ENCODE measurements around the gene TLCD5.

Gene TLCD5

DNA sequence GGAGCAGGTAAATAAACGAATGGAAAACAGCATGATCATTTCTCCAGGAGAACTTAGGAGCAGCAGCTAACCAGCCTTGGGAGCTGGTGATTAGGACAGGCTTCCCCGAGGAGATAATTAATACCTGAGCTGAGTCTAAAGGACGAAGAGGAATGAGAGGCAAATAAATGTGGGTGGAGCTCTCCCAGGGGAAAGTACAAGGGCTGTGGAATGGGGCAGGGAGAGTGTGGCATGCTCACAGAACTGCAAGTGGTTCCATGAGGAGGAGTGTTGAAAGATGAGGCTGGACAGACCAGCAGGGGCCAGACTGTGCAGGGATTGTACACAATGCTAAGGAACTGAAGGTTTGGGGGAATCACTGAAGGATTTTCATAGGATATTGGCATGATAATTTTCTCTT lies 14.2 kb upstream of the TLCD5 start:
- DNase-seq: no peak

DNA sequence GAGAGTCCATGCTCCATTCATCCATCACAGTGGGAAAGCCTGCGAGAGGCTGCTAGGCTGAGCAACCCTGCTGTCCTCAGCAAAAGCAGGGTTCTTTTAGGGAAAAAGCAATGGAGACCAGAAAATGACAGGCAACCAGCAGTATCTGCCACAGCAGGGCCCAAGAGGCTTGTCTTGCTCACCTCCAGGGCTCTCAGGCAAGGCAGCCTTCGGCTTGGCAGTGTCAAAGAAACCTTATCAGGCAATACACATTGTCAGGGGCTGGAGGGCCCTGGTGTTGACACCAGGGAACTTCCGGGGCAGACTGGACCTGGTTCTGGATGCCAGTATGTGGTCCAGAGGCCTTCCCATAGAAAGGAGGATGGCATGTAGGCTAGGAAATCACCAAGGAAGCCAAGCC lies 10.2 kb upstream of the TLCD5 start:
- no peak for DNase-seq

DNA sequence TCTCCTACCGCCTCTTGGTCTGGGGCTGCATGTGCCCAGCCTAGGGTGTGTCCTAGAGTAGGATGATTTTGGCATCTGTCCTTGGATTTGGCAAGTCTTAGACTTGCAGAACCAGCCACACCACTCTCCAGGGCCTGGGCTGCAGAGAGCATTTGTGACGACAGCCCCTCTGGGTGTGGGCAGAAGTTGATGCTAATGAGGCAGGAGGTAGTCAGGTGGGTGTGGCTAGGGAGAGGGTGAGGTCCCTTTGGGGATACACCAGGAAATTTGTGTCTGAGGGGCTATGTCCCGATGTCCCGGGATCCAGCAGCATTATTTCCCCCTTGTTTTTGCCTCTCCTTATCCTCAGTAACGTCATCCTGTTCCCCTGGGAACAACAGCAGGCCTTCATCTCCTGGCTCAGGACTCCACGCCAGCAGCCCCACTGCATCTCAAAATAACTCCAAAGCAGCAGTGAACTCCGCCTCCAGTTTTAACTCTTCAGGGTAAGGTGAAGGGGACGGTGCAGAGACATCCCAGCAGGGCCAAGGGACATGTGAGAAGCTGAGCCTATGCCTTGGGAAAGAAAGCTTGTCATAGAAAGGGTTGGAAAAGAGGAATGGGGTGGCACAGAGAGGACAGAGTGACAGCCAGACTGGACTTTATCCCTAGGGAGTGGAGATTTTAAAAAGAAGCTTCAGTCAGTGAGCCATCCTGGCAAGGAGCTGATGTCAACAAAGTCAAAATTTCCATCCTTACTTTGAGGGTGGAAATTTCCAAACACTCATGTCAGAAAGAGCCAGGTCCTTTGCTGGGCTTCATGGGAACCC lies 8.0 kb upstream of the TLCD5 start:
- DNase-seq: no peak

DNA sequence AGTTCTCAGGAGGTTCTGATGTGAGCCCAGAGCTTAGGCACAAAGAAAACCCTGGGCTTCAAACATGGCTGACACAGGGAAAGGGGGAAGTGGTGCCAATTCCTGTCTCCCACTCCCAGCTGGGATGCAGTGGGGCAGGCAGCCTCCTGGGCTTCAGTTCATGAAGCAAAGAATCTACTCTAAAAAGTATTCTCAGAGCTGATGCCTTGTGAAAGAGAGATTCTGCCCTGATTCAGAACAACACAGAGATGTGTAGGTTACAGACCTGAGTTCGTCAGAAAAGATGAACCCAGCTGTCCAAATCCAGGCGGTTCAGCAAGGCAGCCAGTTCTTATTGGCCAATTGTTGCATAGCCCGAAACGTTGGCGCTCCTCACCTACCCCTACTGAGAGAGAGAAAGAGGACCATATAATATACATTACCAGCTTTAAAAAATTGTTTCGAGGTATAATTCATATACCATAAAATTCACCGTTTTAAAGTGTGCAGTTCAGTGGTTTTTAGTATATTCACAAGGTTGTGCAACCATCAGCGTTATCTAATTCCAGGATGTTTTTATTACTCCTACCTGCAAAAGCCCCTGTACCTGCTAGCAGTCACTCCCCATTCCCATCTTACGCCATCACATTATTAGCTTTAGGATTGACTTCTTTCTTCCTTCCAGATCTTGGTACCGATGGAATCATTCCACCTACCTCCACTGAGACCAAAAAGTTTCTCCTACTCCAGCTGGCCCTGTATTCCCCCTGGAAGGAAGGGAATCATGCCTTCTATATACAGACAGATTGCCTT lies 7.2 kb upstream of the TLCD5 start:
- no peak for DNase-seq

DNA sequence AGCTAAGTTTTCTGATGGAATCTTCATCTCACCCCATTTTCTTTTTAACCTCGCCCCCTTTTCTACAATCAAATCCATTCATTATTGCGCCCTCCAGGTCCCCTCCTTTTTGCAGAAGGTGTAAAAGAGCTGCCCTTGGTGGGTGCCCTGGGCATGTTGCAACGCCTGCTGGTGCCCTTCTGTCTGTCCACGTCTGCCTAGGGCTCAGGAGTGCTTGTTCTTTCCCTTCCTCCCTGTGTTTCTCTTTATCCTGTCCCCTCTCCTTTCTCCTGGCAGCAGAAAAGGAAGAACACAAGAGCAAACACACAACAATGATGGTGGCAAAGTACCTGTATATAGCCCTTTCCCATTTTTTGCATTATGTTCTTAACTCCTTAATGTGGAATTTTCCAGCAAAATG lies 6.2 kb upstream of the TLCD5 start:
- no peak for DNase-seq

DNA sequence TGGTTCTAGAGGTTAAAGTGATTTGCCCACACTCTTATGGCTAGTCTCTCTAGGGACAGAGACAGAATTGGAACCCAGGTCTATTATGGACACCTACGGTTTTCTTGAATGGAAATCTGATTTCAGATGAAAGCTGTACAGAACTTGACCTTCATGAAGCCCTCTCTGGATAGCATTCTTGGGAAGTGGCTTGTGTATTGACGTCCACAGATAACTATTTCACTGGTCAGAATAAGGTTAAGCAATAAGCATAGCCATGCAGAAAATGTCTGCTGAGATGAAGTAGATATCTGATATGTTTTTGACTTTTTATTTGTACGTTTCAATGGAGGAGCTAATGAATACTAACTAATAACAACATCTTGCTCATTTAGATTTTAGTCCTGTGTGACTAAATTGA lies 1.1 kb downstream of the TLCD5 start:
- DNase-seq: no peak

DNA sequence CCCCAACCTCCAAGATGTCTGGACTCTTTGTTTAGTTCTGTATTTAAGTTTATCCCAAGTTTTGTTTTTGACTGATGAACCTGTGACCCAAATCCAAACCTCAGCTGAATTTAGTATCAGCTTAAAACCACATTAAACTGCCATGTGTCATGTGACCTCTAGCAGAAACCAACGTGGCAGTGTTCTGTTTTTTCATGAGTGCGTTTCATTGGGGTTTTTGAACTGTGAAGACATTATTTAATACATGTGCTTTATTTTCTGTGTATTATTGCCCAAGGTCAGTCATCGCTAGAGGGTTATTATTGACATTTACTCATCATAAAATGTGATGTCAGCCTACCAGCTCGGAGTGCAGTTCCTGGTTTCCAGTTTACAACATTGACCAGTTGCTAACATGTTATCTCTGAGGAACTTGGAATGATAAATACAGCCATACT lies 1.8 kb downstream of the TLCD5 start:
- no peak for DNase-seq

DNA sequence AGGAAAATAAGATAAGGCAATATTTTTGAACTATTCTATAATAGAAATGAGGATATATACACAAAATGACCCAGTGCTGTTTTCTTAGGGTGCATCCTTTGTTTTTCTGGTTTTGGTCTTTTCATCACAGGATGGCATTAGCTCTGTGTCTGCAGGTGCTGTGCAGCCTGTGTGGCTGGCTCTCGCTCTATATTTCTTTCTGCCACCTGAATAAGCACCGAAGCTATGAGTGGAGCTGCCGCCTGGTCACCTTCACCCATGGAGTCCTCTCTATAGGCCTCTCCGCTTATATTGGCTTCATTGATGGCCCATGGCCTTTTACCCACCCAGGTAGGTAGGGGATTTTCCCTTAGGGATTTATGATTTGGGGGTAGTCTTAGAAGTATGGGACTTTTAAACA lies 2.2 kb downstream of the TLCD5 start:
- no peak for DNase-seq

DNA sequence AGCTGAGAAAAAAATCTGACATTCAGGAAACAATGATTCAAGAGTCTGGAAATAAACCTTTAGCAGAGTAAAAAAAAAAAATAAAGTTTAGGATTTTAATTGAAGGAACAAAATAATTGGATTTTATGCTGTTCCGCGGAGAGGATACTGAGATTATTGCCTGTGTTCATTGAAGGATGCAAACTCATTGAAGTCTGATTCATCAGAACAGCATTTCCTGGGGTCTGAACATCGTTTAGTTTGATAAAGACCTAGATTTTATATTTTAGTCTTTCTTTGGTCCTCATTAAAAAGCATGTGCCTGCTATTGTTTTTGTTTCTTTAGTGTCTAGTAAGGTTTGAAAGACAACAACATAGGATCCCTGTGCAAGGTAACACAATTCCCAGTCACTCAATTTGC lies 4.5 kb downstream of the TLCD5 start:
- DNase-seq: no peak

DNA sequence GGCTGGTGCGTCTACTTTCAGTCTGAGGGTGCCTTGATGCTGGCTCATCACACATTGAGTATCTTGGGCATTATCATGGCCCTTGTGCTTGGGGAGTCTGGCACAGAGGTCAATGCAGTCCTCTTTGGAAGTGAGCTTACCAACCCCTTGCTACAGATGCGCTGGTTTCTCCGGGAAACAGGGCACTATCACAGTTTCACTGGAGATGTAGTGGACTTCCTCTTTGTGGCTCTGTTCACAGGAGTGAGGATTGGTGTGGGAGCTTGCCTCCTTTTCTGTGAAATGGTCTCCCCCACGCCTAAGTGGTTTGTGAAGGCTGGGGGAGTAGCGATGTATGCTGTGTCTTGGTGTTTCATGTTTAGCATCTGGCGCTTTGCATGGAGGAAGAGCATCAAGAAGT lies 4.9 kb downstream of the TLCD5 start:
- DNase-seq: no peak

DNA sequence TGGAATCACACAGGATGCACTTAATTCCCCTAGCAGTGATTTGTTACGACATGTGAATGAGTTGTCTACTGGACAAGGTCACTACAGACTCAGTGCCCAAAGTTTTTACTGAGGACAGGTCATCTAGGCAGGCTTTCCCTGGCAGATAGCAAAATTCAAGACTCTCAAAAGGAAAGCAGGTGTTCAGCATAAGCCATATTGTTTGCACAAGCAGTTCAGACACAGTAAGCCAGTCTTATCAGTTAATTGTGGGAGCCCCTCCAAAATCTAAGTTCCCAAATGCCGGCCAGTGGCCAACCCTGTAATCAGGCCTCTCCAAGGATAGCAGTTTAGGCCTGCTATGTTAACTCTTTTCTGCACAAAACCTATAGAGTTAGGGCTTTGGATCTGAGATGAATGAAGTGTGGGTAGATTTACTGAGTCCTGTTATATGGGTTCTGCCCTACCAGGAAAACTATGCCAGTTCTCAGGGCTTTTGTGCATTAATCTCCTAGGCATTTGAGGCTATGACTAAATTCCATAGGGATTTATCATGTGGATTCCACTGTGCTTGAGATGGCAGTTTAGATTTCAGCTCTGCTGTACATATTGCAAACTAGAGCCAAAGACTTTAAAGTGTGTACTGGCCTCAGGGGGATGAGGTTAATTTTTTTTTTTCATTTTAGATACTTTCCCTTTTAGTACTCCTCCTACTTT lies 6.3 kb downstream of the TLCD5 start:
- no peak for DNase-seq

DNA sequence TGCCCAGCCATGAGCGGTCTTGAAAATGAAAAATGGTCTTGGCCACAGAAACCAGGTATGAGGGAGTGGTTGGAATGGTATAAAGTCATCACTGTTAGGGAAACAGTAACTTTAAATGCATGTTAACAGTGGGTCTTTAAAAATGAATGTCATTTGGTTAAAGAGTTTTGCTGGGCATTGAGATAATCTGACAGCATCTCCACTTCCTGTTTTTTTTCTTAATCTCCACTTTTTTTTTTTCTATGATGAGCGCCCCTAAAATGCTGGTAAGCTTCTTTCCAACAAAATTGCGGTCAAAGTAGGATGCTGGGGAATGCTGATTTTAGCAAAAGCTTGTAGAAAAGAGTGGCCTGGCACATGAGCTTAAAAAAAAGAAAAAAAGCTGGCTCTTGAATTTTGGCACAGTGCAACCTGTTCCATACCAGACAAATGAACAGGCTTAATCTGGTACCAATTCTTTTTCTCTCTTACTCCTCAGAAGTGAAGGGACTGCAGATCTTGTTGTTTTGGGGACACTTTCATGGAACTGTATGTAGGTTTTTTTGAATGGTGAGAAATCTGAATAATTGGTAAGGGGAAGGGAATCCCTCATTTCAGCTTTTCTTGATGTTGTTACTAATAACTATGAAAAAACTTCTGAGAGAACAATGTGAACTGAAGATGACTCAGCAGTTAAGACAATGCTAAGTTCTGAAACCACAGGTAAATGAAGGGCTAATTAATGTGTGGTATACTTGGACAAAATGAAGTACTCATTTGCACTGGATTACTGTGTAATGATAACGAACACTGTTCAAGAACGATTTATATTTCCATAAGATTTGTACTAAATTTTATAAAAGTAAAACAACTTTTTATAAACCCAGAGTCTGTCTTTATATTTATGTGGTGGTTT lies 8.0 kb downstream of the TLCD5 start:
- DNase-seq: no peak

DNA sequence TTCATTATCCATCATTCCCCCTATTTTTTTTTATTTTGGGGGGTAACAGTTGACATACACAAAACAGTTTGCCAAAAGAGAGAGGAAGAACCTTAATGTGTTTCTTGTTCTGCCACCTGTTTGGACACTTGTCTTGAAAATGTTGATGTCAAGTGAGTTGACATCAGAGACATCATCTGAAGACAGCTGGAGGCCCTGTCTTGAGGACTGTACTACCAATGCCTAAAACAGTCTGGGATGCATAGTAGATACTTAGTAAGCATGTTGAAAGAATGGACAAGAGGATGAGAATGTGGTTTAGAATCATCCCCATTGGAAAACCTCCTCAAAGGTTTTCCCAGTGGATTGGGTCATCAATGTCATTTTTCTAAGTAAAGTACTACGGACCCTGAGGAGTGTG lies 8.7 kb downstream of the TLCD5 start:
- no peak for DNase-seq

DNA sequence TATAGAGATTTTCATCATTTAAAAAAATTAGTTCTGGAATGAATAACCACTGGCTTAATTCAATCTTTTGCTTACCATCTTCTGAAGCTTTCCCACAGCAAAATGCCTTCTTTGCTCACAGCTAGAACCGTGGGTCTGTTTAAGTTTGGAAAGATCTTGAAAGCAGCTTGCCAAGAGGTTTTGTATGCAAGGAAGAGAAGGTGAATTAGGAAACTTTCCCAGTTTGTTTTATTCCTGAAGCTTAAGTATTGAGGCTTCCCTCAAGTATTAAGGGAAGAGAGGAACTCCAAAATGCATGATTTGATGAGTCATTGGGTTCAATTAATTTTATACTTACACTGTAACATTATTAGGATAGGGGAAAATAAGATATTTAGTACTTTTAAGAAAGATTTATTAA lies 9.2 kb downstream of the TLCD5 start:
- DNase-seq: no peak

DNA sequence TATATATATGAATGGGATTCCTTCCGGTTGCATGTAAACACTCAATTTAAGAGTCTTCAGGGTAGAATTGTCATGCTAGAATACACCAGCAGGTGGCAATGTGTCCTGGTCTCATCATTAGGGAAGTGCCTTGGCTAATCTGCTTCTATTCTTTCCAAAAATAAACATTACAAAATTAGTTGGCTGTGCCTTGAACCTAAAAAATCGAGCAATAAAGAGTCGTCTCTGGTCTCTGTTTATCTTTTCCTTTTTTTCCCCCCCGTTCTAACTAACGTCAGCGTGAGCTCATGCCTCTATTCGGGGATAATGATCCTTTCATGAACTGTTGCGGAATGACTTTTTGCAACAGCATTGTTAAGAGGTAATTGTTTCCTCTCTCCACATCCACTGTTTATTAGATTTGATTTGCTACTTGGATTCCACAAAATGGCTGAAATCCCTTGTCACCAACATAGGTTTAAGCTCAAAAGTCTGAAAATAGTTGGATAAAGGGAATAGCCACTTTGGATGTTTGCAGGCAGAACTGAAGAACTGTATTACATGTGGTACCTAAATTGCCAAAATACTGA lies 9.9 kb downstream of the TLCD5 start:
- peak; percentile 61 to 71 for DNase-seq

DNA sequence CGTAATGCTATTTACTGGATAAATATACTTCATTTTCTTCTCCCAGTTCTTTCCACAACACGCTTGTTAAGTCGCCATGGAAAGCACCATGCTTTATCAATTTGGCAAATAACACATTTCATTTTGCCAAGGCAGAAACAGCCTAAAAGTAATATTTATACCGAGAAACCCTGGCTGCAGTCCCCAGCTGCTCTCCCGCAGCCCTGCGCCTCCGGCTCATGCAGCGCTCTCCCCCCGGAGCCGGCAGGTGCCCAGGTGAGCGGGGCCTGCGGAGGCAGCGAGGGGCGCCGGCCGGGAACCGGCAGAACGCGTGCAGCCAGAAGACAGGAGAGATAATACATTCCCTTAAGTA lies 10.4 kb downstream of the TLCD5 start:
- peak in 1 of 2 donors; percentile 22 for DNase-seq

DNA sequence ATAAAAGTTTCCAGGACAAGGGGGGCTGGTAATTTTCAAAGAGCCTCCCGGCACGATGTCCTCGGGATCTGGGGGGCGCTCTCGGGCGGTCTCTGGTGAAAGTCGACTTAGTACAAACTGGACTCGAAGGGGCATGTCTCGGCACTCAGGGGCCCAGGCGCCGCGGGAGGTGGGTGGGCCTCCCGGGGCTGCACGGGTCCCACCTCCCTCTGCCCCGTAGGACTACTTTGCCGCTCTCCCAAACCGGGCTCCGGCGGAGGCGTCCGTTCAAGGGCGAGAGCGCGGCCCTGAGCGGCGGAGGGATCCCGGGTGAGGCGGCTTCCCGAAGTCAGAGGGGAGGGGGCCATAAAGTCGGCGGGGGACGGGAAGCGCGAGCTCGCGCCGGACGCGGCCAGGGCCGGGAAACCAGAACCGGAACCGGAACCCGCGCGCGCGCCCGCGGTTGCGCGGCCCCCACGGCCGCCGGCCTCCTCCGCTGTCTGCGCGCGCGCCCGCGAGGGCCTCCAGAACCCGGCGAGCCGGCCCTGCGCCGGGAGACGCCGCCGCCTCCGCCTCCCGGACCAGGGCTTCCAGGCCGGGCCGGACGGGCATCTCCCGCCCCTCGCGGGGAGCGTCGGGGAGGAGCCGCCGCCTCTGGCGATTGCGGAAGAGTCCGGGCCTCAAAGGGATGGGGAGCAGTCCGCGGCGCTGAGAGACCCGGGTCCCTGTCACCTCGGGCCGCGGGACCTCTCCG lies 11.0 kb downstream of the TLCD5 start, which contains the start of gene ARHGEF12:
ARHGEF12 (plus strand) TSS at position 506 of the 733 bp plus-strand sequence. CDS start 831 bp downstream, outside the sequence.
- peak; percentile 76 to 80 for DNase-seq

DNA sequence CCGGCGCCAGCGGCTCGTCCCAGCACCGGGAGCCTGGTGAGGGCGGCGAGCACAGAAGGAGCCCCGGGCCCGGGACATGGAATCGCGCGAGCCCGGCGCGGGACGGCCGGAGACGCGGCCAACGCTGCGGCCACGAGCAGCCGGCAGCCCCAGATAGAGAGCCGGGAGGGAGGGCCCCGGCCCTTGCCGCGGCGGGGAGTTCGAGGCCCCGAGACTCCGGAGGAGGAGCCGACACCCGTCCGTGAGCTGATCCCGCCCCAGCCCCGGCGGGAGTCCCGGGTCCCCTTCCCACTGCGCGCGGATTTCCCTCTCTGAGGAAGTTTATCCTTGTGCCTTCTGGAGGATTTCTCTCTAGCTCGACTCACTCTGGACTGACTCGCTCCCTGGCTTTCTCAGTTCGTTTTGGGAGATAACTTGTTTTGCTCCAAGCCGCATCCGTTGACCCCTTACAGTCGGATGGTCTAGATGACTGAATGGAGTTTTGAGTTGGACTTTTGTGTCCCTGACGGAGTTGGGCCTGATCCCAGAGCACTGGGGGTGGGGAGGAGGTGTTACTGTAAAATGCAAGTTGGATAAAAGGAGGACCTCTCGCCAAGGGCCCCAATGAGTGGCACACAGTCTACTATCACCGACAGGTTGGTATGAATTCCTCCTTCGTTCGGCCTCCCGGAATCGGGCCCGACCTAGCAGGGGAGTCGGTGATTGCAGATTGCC lies 11.7 kb downstream of the TLCD5 start:
- peak; percentile 15 to 29 for DNase-seq

DNA sequence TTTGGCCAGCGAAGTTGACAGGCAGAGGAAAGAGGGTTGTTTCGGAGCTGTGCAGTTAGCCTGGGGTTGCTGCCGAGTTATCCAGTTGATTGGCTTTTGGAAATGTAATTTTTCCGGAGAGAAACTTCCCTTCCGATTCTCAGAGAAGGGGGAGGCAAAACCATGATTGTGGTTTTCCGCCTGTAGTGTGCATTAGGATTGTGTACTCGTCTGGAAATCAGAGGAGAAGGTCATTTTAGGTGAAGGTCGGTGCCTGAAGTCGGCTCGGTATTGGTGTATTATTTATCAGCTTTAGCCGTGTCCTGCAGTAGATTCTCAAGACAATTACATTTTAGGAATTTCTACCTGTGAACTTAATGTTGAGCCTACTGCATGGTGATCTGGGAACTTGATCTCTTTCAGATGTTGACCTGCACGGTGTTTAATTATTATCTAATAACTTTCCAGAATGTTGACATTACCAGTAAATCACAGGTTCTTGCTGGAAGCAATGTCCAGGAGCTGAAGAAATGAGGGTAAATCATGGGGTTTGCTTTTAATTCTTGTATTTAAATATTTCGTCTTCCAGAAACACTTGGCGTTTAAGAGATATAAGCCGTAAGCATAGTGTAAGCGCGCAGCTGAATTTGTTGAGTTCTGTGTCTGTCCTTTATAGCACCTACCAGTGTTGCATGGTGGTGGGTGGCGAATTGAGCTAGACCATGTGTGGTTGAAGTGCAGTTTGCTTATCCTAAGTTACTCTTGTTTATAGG lies 12.4 kb downstream of the TLCD5 start:
- DNase-seq: no peak

Data from stimulated activated CD4-positive, alpha-beta T cell treated with anti-CD3 and anti-CD28 coated beads, Interleukin-2, amount 100 ng/mL, for 48 hours (primary cell).